Transverse colon (tissue), 4 donors: ENCODE measurements around the gene LEFTY1.

Experiments
- EP300 ChIP-seq: sonication (generic); formaldehyde crosslinking; IDR thresholded peaks from one replicate; pipeline ENCODE4 v1.6.1; 2017; ENCODE audit warnings: antibody characterized with exemption, low read depth
- POLR2A ChIP-seq: fragments of 450-650 bp; IDR thresholded peaks from one replicate; pipeline ENCODE4 v1.6.1; 2016; ENCODE audit warnings: antibody characterized with exemption, mild to moderate bottlenecking, moderate library complexity
- POLR2AphosphoS5 ChIP-seq, 3 donors: sonication (generic); formaldehyde crosslinking; IDR thresholded peaks; one replicate each; pipeline ENCODE4 v1.6.1; 2016; ENCODE audit warnings: antibody characterized with exemption in 3 of 3
- TF ChIP-seq, protein P1 (sequence below), 5 experiments: fragments of 200-600 bp in 3 of 5; fragments of 450-650 bp in 2 of 5; sonication (generic) in 3 of 5; IDR thresholded peaks; 1 replicate in 2 of 5; 2 replicates in 3 of 5; pipeline ENCODE4 v1.5.1; 2016 to 2017; ENCODE audit warnings: antibody characterized with exemption in 5 of 5, inconsistent platforms in 3 of 5, mild to moderate bottlenecking in 2 of 5, moderate library complexity in 1 of 5

DNA sequence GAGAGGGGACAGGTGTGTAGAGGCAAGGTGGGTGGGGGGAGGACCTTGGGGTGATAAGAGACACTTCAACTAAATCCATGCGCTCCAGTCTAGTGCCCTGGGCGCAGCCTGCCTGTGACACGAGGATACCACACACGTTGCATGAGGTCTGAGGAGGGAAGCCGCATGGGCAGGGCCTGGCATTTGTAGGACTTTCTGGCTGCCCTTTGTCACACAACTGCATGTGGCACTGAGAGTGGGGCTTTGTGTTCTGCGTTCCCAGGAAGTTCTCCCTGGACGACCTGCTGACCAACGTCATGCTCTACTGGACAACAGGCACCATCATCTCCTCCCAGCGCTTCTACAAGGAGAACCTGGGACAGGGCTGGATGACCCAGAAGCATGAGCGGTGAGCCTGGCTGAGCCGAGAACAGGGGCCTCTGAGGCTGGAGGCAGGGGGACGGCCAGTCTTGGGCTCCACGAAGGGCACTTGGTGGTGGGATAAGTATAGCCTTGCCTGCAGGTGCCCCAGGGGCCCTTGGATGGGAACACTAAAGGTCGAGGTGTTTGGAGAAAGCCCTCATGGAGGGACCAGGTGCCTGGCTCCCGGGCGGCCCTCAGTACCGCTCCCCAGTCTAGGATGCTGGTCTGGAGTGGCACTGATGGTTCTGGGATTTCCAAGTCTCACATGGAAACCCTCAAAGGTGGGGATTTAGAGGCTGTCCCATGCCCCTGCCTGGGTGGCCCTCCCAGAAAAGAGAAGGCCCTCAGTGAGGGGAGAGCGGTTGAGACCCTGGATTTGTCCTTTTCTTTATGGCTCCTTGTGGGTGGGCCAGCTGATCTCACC, 44.5 kb downstream of the LEFTY1 start:
- TF ChIP-seq, protein P1, sequence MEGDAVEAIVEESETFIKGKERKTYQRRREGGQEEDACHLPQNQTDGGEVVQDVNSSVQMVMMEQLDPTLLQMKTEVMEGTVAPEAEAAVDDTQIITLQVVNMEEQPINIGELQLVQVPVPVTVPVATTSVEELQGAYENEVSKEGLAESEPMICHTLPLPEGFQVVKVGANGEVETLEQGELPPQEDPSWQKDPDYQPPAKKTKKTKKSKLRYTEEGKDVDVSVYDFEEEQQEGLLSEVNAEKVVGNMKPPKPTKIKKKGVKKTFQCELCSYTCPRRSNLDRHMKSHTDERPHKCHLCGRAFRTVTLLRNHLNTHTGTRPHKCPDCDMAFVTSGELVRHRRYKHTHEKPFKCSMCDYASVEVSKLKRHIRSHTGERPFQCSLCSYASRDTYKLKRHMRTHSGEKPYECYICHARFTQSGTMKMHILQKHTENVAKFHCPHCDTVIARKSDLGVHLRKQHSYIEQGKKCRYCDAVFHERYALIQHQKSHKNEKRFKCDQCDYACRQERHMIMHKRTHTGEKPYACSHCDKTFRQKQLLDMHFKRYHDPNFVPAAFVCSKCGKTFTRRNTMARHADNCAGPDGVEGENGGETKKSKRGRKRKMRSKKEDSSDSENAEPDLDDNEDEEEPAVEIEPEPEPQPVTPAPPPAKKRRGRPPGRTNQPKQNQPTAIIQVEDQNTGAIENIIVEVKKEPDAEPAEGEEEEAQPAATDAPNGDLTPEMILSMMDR (IDR thresholded peaks at IDR 0.05) = no peak
- TF ChIP-seq POLR2AphosphoS5 (IDR thresholded peaks at IDR 0.05) (peak in 2 of 3 donors; percentile 14 to 26), EP300 (no peak), POLR2A (no peak)
